ENCODE measurements around the gene SPATA2.

SPATA2 gene

DNA sequence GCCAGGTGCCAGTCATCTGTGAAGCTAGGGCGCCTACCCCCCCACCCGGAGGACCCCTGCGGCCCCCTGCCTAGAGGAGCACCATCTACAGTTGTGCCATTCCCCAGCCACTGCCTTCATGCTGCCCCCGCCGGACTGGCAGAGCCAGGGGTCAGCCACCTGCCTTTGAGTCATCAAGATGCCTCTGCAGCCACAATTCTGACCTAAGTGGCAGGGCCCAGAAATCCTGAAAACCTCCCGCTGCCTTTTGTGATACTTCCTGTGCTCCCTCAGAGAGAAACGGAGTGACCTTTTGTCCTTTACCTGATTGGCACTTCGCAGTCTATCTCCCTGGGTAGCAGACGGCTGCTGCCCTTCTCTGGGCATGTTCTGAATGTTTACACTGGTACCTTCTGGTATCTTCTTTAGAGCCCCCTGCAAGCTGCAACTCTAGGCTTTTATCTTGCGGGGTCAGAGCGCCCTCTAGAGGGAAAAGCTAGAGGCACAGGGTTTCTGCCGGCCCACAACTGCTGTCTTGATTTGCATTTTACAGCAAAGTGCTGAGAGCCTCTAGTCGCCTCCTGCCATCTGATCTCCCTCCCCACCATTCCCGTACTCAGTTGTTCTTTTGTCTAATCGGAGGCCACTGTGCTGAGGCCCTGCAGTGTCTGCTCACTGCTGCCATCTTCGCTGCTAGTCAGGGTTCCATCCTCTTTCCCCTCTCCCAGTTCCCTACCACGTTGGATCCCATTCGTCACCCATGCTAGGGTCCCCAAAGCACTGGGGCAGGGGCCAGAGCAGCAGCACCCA, 26.9 kb downstream of the SPATA2 start:
- TF ChIP-seq, protein P1, sequence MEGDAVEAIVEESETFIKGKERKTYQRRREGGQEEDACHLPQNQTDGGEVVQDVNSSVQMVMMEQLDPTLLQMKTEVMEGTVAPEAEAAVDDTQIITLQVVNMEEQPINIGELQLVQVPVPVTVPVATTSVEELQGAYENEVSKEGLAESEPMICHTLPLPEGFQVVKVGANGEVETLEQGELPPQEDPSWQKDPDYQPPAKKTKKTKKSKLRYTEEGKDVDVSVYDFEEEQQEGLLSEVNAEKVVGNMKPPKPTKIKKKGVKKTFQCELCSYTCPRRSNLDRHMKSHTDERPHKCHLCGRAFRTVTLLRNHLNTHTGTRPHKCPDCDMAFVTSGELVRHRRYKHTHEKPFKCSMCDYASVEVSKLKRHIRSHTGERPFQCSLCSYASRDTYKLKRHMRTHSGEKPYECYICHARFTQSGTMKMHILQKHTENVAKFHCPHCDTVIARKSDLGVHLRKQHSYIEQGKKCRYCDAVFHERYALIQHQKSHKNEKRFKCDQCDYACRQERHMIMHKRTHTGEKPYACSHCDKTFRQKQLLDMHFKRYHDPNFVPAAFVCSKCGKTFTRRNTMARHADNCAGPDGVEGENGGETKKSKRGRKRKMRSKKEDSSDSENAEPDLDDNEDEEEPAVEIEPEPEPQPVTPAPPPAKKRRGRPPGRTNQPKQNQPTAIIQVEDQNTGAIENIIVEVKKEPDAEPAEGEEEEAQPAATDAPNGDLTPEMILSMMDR (IDR thresholded peaks at IDR 0.05; ENCODE audit: insufficient read depth, low read length, missing control alignments): peak; percentile 80
- CTCF ChIA-PET: interaction anchor here (0.8 to 8.9 kb wide), 25 partner anchors 8 to 404 kb away, joined by 3 to 158 read pairs (median 8); no protein-coding TSS in a partner anchor
- POLR2A ChIA-PET: no interaction called here
- H3K4me3 ChIP-seq (ENCODE audit: low read depth, low read length): no peak overlapping the region
- no peak for DNase-seq (ENCODE audit: low read depth, low spot score)

DNA sequence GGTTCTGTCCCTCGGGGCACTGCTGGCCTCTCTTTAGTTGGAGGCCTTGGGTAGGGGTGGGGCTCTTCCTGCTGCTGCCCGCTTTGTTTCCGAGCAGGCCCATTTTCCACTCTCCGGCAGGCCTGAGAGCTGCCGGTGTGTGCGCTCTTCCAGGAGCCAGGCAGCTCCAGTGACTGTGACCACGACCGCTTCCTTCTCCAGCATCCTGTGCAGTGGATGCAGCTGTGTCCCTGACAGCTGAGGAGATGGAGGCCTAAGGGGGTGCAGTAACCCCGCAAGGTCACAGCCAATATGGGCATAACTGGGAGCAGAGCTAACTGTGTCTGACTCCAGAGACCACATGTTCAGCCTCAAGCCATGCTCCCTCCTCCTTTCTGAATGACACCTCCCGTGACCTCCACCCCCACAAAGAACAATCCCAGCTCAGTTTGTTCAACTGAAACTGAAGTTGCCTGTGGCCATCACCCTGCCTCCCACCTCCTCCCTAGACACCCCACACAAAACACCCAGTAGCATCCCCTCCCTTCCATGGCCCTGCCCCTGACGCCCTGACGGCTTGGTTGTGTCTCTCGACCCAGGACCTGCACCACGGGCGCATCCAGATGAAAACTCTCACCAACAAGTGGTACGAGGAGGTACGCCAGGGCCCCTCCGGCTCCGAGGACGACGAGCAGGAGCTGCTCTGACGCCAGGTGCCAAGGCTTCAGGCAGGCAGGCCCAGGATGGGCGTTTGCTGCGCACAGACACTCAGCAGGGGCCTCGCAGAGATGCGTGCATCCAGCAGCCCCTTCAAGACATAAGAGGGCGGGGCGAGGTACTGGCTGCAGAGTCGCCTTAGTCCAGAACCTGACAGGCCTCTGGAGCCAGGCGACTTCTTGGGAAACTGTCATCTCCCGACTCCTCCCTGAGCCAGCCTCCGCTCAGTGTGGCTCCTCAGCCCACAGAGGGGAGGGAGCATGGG, 27.8 kb downstream of the SPATA2 start:
- no peak overlapping the region for H3K4me3 ChIP-seq (ENCODE audit: low read depth, low read length)
- no peak for DNase-seq (ENCODE audit: low read depth, low spot score)
- CTCF ChIA-PET: interaction anchor here (1.0 to 8.9 kb wide), 24 partner anchors 7 to 403 kb away, joined by 3 to 158 read pairs (median 10); no protein-coding TSS in a partner anchor
- TF ChIP-seq, protein P1 (IDR thresholded peaks at IDR 0.05; ENCODE audit: insufficient read depth, low read length, missing control alignments): no peak
- POLR2A ChIA-PET: interaction anchor here (1.2 kb wide), 1 partner anchor 32 kb away, joined by 4 read pairs; no protein-coding TSS in a partner anchor

DNA sequence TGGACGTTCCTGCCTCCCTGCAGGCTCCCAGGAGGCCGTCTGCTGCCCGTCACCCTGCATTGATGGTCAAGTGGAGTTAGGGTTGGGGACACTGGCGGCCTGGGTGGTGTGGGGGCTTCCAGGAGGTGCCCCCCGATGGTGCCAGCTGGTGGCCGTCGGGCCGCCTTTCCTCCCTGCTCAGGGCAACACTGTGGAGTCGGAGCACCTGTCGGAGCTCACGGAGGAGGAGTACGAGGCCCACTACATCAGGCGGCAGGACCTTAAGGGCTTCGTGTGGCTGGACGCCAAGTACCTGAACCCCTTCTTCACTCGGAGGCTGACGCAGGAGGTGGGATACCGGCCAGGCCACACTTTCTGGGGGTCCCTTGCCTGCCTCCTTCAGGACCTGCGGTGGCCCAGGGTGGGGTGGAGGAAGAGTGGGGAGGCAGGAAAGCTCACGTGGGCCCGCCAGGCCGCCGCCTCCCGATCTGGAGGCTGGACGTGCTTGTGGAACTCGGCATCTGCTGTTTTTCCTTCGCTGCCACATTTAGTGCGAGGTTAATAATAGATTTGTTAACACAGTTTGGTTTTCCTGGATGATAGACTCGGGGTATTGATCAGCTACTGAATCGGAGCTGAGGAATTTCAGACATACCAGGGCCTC, 28.6 kb downstream of the SPATA2 start:
- ChIA-PET POLR2A (interaction anchor here (1.2 kb wide), 1 partner anchor 33 kb away, joined by 4 read pairs; no protein-coding TSS in a partner anchor), CTCF (interaction anchor here (1.2 to 8.9 kb wide), 14 partner anchors 9 to 344 kb away, joined by 3 to 158 read pairs (median 20); no protein-coding TSS in a partner anchor)
- no peak for DNase-seq (ENCODE audit: low read depth, low spot score)
- no peak overlapping the region for H3K4me3 ChIP-seq (ENCODE audit: low read depth, low read length)
- TF ChIP-seq, protein P1 (IDR thresholded peaks at IDR 0.05; ENCODE audit: insufficient read depth, low read length, missing control alignments): no peak

DNA sequence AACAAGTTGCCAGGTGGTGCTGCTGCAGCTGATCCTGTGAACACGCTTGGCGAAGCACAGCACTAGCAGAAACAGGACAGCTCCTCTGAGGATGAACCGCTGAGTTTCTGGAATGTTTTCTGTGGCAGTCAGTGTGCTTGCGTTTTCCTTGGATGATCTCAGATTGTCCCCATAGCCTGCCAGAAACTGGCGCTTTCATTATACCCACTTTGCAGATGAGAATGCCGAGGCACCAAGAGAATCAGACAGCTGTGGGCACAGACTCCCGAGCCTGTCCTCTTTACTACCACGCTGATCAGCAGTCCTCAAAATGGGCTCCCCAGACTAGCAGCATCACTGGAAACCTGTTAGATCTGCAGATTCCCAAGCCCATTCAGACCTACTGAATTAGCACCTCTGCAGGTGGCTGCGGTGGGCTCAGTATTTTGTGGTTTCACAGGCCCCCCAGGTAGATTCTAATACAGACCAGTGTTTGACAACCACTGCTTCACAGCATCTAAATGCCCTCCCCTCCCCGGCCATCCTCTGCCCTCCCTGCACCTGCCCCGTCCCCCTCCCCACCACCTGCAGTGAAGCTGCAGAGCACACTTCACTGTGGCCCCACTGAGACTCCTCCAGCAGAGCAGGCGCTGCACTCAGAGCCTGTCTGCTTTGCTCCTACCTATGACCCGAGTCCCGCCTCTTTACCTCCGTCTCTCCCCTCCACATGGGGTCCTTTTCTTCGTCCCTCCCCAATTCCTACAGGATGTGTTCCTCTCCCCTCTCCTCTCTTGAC, 29.6 kb downstream of the SPATA2 start:
- no peak overlapping the region for H3K4me3 ChIP-seq (ENCODE audit: low read depth, low read length)
- TF ChIP-seq, protein P1 (IDR thresholded peaks at IDR 0.05; ENCODE audit: insufficient read depth, low read length, missing control alignments): no peak
- DNase-seq (ENCODE audit: low read depth, low spot score): no peak
- CTCF ChIA-PET: interaction anchor here (1.2 to 8.9 kb wide), 9 partner anchors 8 to 343 kb away, joined by 3 to 158 read pairs (median 15); no protein-coding TSS in a partner anchor
- POLR2A ChIA-PET: no interaction called here

DNA sequence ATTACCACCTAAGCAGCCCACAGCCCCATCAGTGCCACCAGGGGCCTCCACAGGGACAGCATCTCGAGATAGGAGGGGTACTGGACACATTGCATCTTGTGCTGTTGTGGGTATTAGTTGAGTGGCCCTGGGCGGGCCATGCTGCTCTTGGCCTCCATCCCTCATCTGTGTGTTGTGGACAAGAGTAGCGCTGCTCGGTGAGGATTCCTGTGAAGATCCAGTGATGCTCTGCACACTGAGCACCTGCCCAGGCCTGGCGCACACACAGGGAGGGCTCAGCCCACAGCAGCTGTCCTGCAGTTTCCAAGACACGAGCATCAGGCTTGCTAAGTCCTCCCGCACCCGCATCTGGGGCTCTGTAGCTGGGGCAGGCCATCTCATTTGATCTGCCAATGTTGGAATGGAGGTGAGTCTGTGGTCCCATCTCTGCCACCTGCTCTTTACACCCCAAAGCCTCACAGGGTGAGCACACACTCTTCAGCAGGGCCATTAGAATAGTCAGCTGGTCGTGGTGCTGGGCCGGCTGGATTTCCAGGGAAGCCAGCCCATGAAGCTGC, 32.0 kb downstream of the SPATA2 start:
- no peak overlapping the region for H3K4me3 ChIP-seq (ENCODE audit: low read depth, low read length)
- TF ChIP-seq, protein P1 (IDR thresholded peaks at IDR 0.05; ENCODE audit: insufficient read depth, low read length, missing control alignments): no peak
- DNase-seq (ENCODE audit: low read depth, low spot score): no peak
- POLR2A ChIA-PET: no interaction called here
- CTCF ChIA-PET: no interaction called here
